Transverse colon (tissue), 4 donors: ENCODE data around the gene COX7A2L. TPM values are rescaled to one million over a fixed set of nuclear protein-coding genes. Genes with fewer than 3 reads are reported as not detected.

Experiments
- DNase-seq: peaks from one replicate; pipeline ENCODE4 v3.0.0-alpha.2; 2019
- H3K27ac ChIP-seq, 4 donors: fragments of 200-600 bp; sonication (generic); 2 replicates each; pipeline ENCODE4 v1.5.1; 2016 to 2018; ENCODE audit warnings: inconsistent platforms in 4 of 4
- H3K27me3 ChIP-seq: fragments of 200-600 bp; sonication (generic); 2 replicates; pipeline ENCODE4 v1.5.1; 2017; ENCODE audit warnings: inconsistent platforms
- H3K36me3 ChIP-seq, 4 donors: fragments of 200-600 bp; sonication (generic); 2 replicates each; pipeline ENCODE4 v1.5.1; 2017 to 2019; ENCODE audit warnings: inconsistent platforms in 4 of 4
- H3K4me1 ChIP-seq, 4 donors: fragments of 200-600 bp; sonication (generic); 2 replicates each; pipeline ENCODE4 v1.5.1; 2017 to 2020; ENCODE audit warnings: inconsistent platforms in 4 of 4
- H3K4me3 ChIP-seq, 4 donors: fragments of 200-600 bp; sonication (generic); 1 replicate in 1 of 4; 2 replicates in 3 of 4; pipeline versions ENCODE4 v1.5.1 to v1.6.1; 2017 to 2019; ENCODE audit warnings: inconsistent platforms in 4 of 4
- H3K9me3 ChIP-seq, 2 donors: fragments of 200-600 bp; sonication (generic); 2 replicates each; pipeline ENCODE4 v1.5.1; 2017 to 2019; ENCODE audit warnings: inconsistent platforms in 2 of 2
- CTCF ChIP-seq, 5 experiments: fragments of 200-600 bp in 3 of 5; fragments of 450-650 bp in 2 of 5; sonication (generic) in 3 of 5; IDR thresholded peaks; 1 replicate in 2 of 5; 2 replicates in 3 of 5; pipeline ENCODE4 v1.5.1; 2016 to 2017; ENCODE audit warnings: antibody characterized with exemption in 5 of 5, inconsistent platforms in 3 of 5, mild to moderate bottlenecking in 2 of 5, moderate library complexity in 1 of 5
- EP300 ChIP-seq: sonication (generic); formaldehyde crosslinking; IDR thresholded peaks from one replicate; pipeline ENCODE4 v1.6.1; 2017; ENCODE audit warnings: antibody characterized with exemption, low read depth
- POLR2A ChIP-seq: fragments of 450-650 bp; IDR thresholded peaks from one replicate; pipeline ENCODE4 v1.6.1; 2016; ENCODE audit warnings: antibody characterized with exemption, mild to moderate bottlenecking, moderate library complexity
- POLR2AphosphoS5 ChIP-seq, 3 donors: sonication (generic); formaldehyde crosslinking; IDR thresholded peaks; one replicate each; pipeline ENCODE4 v1.6.1; 2016; ENCODE audit warnings: antibody characterized with exemption in 3 of 3
- WGBS, 2 donors: methylation state at CpG; one replicate each; pipeline ENCODE4 v1.1.5; 2018; ENCODE audit warnings: low coverage in 1 of 2; 5-methylcytosine and 5-hydroxymethylcytosine counted together
- in situ Hi-C, 4 donors: fragments of 200-750 bp; cut with MboI; loops; one replicate each; pipeline versions ENCODE4 v1.15.0 to v1.15.1; 2017; ENCODE audit warnings: low sequenced_read_pairs in 3 of 4, low pct_ligation_motif_present in 1 of 4, low pct_unique_long_range_greater_than_20kb in 1 of 4
- intact Hi-C: fragments of 100-400 bp; cut with DNase I; formaldehyde crosslinking; loops from one replicate; pipeline ENCODE4 v1.15.1; 2023; ENCODE audit warnings: low total_unique reads
- total RNA-seq, 4 donors: library from RNA; depleted of rRNA; stranded (reverse); fragments of >200 nt; gene quantifications; one replicate each; pipeline ENCODE4 v1.1.0, GENCODE V29; 2016

Gene COX7A2L
- total RNA-seq, 4 donors from 2014 or later, result 12.3 to 180 (median 152) TPM

GRCh38 chr2:42319265-42319664, 41.8 kb downstream of the COX7A2L start:
- H3K27me3 ChIP-seq, result no peaks in the 10 kb centered on the region
- intact Hi-C loops, result no loop called here
- H3K27ac ChIP-seq, result no peak overlapping the region
- H3K4me1 ChIP-seq, result no peaks in the 10 kb centered on the region
- H3K9me3 ChIP-seq, result no peaks in the 10 kb centered on the region
- H3K4me3 ChIP-seq, result no peak overlapping the region
- H3K36me3 ChIP-seq, result peaks cover 0 to 39% (median 10%) of the 10 kb centered on the region in 4 donors
- in situ Hi-C loops, result no loop called here
- no peak for DNase-seq
- 92 to 95% methylated on average over 5 of the region's 5 CpGs for WGBS, 2 donors
- no peak for TF ChIP-seq POLR2AphosphoS5 (IDR thresholded peaks at IDR 0.05)
- TF ChIP-seq CTCF (IDR thresholded peaks at IDR 0.05), result no peak
- no peak for TF ChIP-seq EP300
- no peak for TF ChIP-seq POLR2A

- no peak for DNase-seq
- H3K27ac ChIP-seq, result no peak overlapping the region
- H3K36me3 ChIP-seq, result peaks cover 0 to 39% (median 10%) of the 10 kb centered on the region in 4 donors
- in situ Hi-C loops, result no loop called here
- intact Hi-C loops, result no loop called here
- H3K9me3 ChIP-seq, result no peaks in the 10 kb centered on the region
- no peaks in the 10 kb centered on the region for H3K4me1 ChIP-seq
- H3K4me3 ChIP-seq, result no peak overlapping the region
- TF ChIP-seq EP300 (no peak), POLR2A (no peak), POLR2AphosphoS5 (IDR thresholded peaks at IDR 0.05) (no peak), CTCF (IDR thresholded peaks at IDR 0.05) (no peak)
- no peaks in the 10 kb centered on the region for H3K27me3 ChIP-seq
Observed at GRCh38 chr2:42317945-42318344, 43.1 kb downstream of the COX7A2L start.

GRCh38 chr2:42317486-42317885, 43.5 kb downstream of the COX7A2L start:
- TF ChIP-seq CTCF (IDR thresholded peaks at IDR 0.05) (no peak), POLR2AphosphoS5 (IDR thresholded peaks at IDR 0.05) (no peak), POLR2A (no peak), EP300 (no peak)
- in situ Hi-C loops (no loop called here), intact Hi-C loops (no loop called here)
- no peak for DNase-seq
- Histone ChIP-seq H3K27me3 (no peaks in the 10 kb centered on the region), H3K36me3 (peaks cover 0 to 39% (median 10%) of the 10 kb centered on the region in 4 donors), H3K9me3 (no peaks in the 10 kb centered on the region), H3K4me3 (no peak overlapping the region), H3K4me1 (no peaks in the 10 kb centered on the region), H3K27ac (no peak overlapping the region)
- WGBS, 2 donors, result 89 to 92% methylated on average over 3 of the region's 3 CpGs

- no peaks in the 10 kb centered on the region for H3K27me3 ChIP-seq
- in situ Hi-C loops (no loop called here), intact Hi-C loops (no loop called here)
- no peak for DNase-seq
- peaks cover 0 to 39% (median 10%) of the 10 kb centered on the region in 4 donors for H3K36me3 ChIP-seq
- H3K27ac ChIP-seq, result no peak overlapping the region
- H3K4me3 ChIP-seq, result no peak overlapping the region
- no peak for TF ChIP-seq POLR2A
- no peak for TF ChIP-seq POLR2AphosphoS5 (IDR thresholded peaks at IDR 0.05)
- TF ChIP-seq CTCF (IDR thresholded peaks at IDR 0.05), result no peak
- no peak for TF ChIP-seq EP300
- WGBS, 2 donors, result 98 to 100% methylated on average over 3 of the region's 3 CpGs
- H3K9me3 ChIP-seq, result no peaks in the 10 kb centered on the region
- H3K4me1 ChIP-seq, result peaks cover 0 to 2% (median 0%) of the 10 kb centered on the region in 4 donors
Observed at GRCh38 chr2:42316910-42317309, 44.1 kb downstream of the COX7A2L start.
